PC-3 (cell line): ENCODE measurements around the gene ZNF169. TPM values are rescaled to one million over a fixed set of nuclear protein-coding genes. Genes with fewer than 3 reads are reported as not detected.
A peak's percentile ranks its signal among the peaks of the same experiment; 100 is the strongest.
"Not testable (repeated sequence)": the region's sequence is repeated elsewhere in the genome, so short reads cannot be mapped to it uniquely, and the experiment has no call there.

Experiments
- ATAC-seq: fragments of 200-7000 bp; cut with Tn5 transposase; 2 replicates; pipeline ENCODE4 v1.9.1; 2020; ENCODE audit warnings: mild to moderate bottlenecking, moderate library complexity
- BruUV-seq: library from RNA; stranded (reverse); fragments of 400-500 nt; replicated peaks from 2 replicates; lab custom pipeline; 2021; lab: Mats Ljungman, UMichigan
- CTCF ChIA-PET: fragments of 300-600 bp; sonication (Branson Sonifier 250); formaldehyde crosslinking; loops from one replicate; lab custom pipeline; 2022; ENCODE audit warnings: antibody characterized with exemption; lab: Charles Lee
- POLR2A ChIA-PET: fragments of 300-600 bp; sonication (Branson Sonifier 250); formaldehyde crosslinking; loops from one replicate; lab custom pipeline; 2022; ENCODE audit warnings: antibody characterized with exemption; ENCODE audit not compliant: unreplicated experiment; lab: Charles Lee
- DNase-seq: peaks from one replicate; pipeline ENCODE4 v3.0.0-alpha.2; 2015
- H2AFZ ChIP-seq: fragments of 300-600 bp; sonication (generic); 2 replicates; pipeline ENCODE4 v1.6.0; 2016; ENCODE audit warnings: antibody characterized with exemption, low read length
- H3F3A ChIP-seq: fragments of 300-600 bp; sonication (generic); one replicate; pipeline ENCODE4 v1.6.0; 2017; ENCODE audit warnings: antibody characterized with exemption, low read length, control low read depth, mild to moderate bottlenecking; ENCODE audit not compliant: unreplicated experiment
- H3K27ac ChIP-seq: fragments of 300-600 bp; sonication (generic); 2 replicates; pipeline ENCODE4 v1.5.1; 2016; ENCODE audit warnings: mild to moderate bottlenecking, low read length
- H3K27me3 ChIP-seq: fragments of 300-600 bp; sonication (generic); 2 replicates; pipeline ENCODE4 v1.6.1; 2016; ENCODE audit warnings: low read length, mixed read lengths
- H3K36me3 ChIP-seq: fragments of 300-600 bp; sonication (generic); 2 replicates; pipeline ENCODE4 v1.6.1; 2016; ENCODE audit warnings: low read depth, mixed run types, low read length, mixed read lengths
- H3K4me1 ChIP-seq: fragments of 300-600 bp; sonication (generic); 2 replicates; pipeline ENCODE4 v1.5.1; 2016; ENCODE audit warnings: low read length; ENCODE audit not compliant: insufficient read depth
- H3K4me2 ChIP-seq: fragments of 300-600 bp; sonication (generic); 2 replicates; pipeline ENCODE4 v1.6.0; 2016; ENCODE audit warnings: low read length
- H3K4me3 ChIP-seq: fragments of 300-600 bp; sonication (generic); 2 replicates; pipeline ENCODE4 v1.5.1; 2016; ENCODE audit warnings: mild to moderate bottlenecking, low read length, mixed read lengths
- H3K79me2 ChIP-seq: fragments of 300-600 bp; sonication (generic); 2 replicates; pipeline ENCODE4 v1.6.1; 2017; ENCODE audit warnings: low read length, mixed read lengths
- H3K9ac ChIP-seq: fragments of 300-600 bp; sonication (generic); 2 replicates; pipeline ENCODE4 v1.6.0; 2016; ENCODE audit warnings: mild to moderate bottlenecking, low read length
- H3K9me2 ChIP-seq: fragments of 300-600 bp; sonication (generic); replicated peaks from 2 replicates; pipeline ENCODE4 v1.6.1; 2016; ENCODE audit warnings: mixed run types, low read length, mixed read lengths
- H3K9me3 ChIP-seq: fragments of 300-600 bp; sonication (generic); 2 replicates; pipeline ENCODE4 v1.6.1; 2016; ENCODE audit warnings: low read length, mixed read lengths
- H4K20me1 ChIP-seq: fragments of 300-600 bp; sonication (generic); 2 replicates; pipeline ENCODE4 v1.6.1; 2016; ENCODE audit warnings: low read length, mixed read lengths
- EZH2 ChIP-seq: fragments of 300-600 bp; sonication (generic); IDR thresholded peaks from one replicate; pipeline ENCODE4 v1.6.1; 2017; ENCODE audit warnings: antibody characterized with exemption, mild to moderate bottlenecking, low read length; ENCODE audit not compliant: unreplicated experiment
- EZH2phosphoT487 ChIP-seq: fragments of 300-600 bp; sonication (generic); IDR thresholded peaks from 2 replicates; pipeline ENCODE4 v1.6.1; 2018; ENCODE audit warnings: mild to moderate bottlenecking, antibody characterized with exemption, low read length, borderline replicate concordance
- intact Hi-C: fragments of 100-400 bp; cut with micrococcal nuclease; formaldehyde crosslinking; loops from 2 replicates; pipeline ENCODE4 v1.9.0; 2023
- total RNA-seq: library from RNA; depleted of rRNA; stranded (reverse); fragments of >200 nt; gene quantifications from 2 replicates; pipeline ENCODE4 v1.2.3, GENCODE V29; 2014
- TF ChIP-seq, protein P1 (sequence below): fragments of 300-600 bp; sonication (generic); conservative IDR thresholded peaks from 2 replicates; pipeline ENCODE4 v1.5.1; 2017; ENCODE audit warnings: antibody characterized with exemption, low read depth, mild to moderate bottlenecking, low read length

The ZNF169 gene
- total RNA-seq, 1 experiment from 2014 or later: 2.4 TPM

DNA sequence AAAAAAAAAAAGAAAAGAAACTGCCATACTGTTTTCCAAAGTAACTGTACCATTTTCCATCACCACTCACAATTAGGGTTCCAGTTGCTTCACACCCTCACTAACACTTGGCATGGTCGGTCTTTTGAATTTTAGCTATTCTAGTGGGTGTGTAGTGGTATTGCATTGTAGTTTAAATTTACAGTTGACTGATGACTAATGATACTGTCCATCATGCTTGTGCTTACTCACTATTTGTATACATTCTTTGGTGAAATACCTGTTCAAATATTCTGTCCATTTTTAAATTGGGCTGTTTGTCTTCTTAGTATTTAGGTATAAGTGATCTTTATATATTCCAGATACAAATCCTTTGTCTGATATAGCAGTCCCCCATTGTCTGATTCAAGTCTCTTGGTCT, 36.2 kb upstream of the ZNF169 start:
- Histone ChIP-seq H3K4me1 (peaks cover 9% of the 10 kb centered on the region; the same call in 1 of the 2 replicates), H3K9me2 (no peaks in the 10 kb centered on the region), H3K4me2 (0 out of 2 replicates have a peak overlapping the region, but pooled peaks have one; percentile 26), H3K27me3 (no peaks in the 10 kb centered on the region), H3K9me3 (no peaks in the 10 kb centered on the region), H3K9ac (no peak overlapping the region), H3K4me3 (no peak overlapping the region), H3K79me2 (no peaks in the 10 kb centered on the region), H3K27ac (no peak overlapping the region), H3F3A (no peaks in the 10 kb centered on the region), H2AFZ (no peak overlapping the region), H4K20me1 (no peaks in the 10 kb centered on the region), H3K36me3 (no peaks in the 10 kb centered on the region)
- POLR2A ChIA-PET: no interaction called here
- ATAC-seq (peak; percentile 87), DNase-seq (peak; percentile 67)
- no peak for TF ChIP-seq EZH2
- TF ChIP-seq, protein P1, sequence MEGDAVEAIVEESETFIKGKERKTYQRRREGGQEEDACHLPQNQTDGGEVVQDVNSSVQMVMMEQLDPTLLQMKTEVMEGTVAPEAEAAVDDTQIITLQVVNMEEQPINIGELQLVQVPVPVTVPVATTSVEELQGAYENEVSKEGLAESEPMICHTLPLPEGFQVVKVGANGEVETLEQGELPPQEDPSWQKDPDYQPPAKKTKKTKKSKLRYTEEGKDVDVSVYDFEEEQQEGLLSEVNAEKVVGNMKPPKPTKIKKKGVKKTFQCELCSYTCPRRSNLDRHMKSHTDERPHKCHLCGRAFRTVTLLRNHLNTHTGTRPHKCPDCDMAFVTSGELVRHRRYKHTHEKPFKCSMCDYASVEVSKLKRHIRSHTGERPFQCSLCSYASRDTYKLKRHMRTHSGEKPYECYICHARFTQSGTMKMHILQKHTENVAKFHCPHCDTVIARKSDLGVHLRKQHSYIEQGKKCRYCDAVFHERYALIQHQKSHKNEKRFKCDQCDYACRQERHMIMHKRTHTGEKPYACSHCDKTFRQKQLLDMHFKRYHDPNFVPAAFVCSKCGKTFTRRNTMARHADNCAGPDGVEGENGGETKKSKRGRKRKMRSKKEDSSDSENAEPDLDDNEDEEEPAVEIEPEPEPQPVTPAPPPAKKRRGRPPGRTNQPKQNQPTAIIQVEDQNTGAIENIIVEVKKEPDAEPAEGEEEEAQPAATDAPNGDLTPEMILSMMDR: no peak
- TF ChIP-seq EZH2phosphoT487: no peak
- intact Hi-C loops: no loop called here
- CTCF ChIA-PET: no interaction called here
- no TSS peak for BruUV-seq

DNA sequence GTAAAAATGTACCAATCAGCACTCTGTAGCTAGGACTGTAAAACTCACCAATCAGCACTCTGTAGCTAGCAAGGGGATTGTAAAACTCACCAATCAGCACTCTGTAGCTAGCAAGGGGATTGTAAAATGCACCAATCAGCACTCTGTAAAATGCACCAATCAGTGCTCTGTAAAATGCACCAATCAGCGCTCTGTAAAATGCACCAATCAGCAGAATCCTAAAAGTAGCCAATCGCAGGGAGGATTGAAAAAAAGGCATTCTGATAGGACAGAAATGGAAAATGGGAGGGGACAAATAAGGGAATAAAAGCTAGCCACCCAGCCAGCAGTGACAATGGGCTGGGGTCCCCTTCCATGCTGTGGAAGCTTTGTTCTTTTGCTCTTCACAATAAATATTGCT, 33.7 kb upstream of the ZNF169 start:
- H3K9ac ChIP-seq, ATAC-seq, H4K20me1 ChIP-seq, BruUV-seq, POLR2A ChIA-PET, H3K4me1 ChIP-seq, H3K4me2 ChIP-seq, H3F3A ChIP-seq, H3K36me3 ChIP-seq, H2AFZ ChIP-seq, DNase-seq, CTCF ChIA-PET, intact Hi-C loops, H3K79me2 ChIP-seq, H3K27ac ChIP-seq, H3K4me3 ChIP-seq, H3K27me3 ChIP-seq, H3K9me3 ChIP-seq, H3K9me2 ChIP-seq: not testable (repeated sequence)

DNA sequence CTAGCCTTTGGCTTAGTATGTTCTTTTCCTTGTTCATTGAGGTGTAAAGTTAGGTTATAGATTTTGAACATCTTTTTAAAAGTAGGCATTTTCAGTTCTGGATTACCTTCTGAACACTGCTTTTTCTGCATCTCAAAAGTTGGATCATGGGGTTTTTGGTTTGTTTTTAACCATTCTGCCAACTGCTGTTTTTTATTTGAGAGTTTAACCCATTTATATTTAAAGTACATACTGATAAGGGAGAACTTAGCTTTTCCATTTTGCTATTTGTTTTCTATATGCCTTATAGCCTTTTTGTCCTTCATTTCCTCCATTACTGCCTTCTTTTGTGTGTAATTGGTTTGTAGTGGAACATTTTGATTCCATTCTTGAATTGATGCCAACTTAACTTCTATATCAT, 30.5 kb upstream of the ZNF169 start:
- intact Hi-C loops: no loop called here
- H3K27me3 ChIP-seq: no peaks in the 10 kb centered on the region
- H3K79me2 ChIP-seq: no peaks in the 10 kb centered on the region
- H3K9ac ChIP-seq: no peak overlapping the region
- no TSS peak for BruUV-seq
- H3F3A ChIP-seq: no peaks in the 10 kb centered on the region
- no peaks in the 10 kb centered on the region for H4K20me1 ChIP-seq
- no peaks in the 10 kb centered on the region for H3K36me3 ChIP-seq
- H3K9me3 ChIP-seq: no peaks in the 10 kb centered on the region
- no peak for DNase-seq
- CTCF ChIA-PET: no interaction called here
- H3K4me2 ChIP-seq: no peak overlapping the region
- POLR2A ChIA-PET: no interaction called here
- H3K27ac ChIP-seq: no peak overlapping the region
- no peaks in the 10 kb centered on the region for H3K4me1 ChIP-seq
- no peak overlapping the region for H3K4me3 ChIP-seq
- no peak overlapping the region for H2AFZ ChIP-seq
- H3K9me2 ChIP-seq: no peaks in the 10 kb centered on the region
- TF ChIP-seq, protein P1: no peak
- TF ChIP-seq EZH2phosphoT487 (no peak), EZH2 (no peak)
- no peak for ATAC-seq
